Progenitor cell of endocrine pancreas (in vitro differentiated cells): Measurements from ENCODE around the gene GCC2. TPM values are rescaled to one million over a fixed set of nuclear protein-coding genes. Genes with fewer than 3 reads are reported as not detected.

Source experiments
- DNase-seq: peaks from one replicate; pipeline ENCODE4 v3.0.0; 2021; ENCODE audit warnings: low spot score; ENCODE audit not compliant: unreplicated experiment
- H3K27ac Mint-ChIP-seq: 2 replicates; pipeline ENCODE4 v1.8.0; 2021; ENCODE audit warnings: mild to moderate bottlenecking, moderate library complexity, mixed read lengths
- H3K27me3 Mint-ChIP-seq: 2 replicates; pipeline ENCODE4 v1.8.0; 2021; ENCODE audit warnings: mixed read lengths
- H3K36me3 Mint-ChIP-seq: 2 replicates; pipeline ENCODE4 v1.8.0; 2022; ENCODE audit warnings: mixed read lengths; ENCODE audit not compliant: insufficient read depth
- H3K4me1 Mint-ChIP-seq: 2 replicates; pipeline ENCODE4 v1.8.0; 2021; ENCODE audit warnings: low read depth, mixed read lengths
- H3K4me3 Mint-ChIP-seq: 2 replicates; pipeline ENCODE4 v1.8.0; 2021; ENCODE audit warnings: low read depth, mild to moderate bottlenecking, moderate library complexity, mixed read lengths
- H3K9me3 Mint-ChIP-seq: 2 replicates; pipeline ENCODE4 v1.8.0; 2021; ENCODE audit warnings: low read depth, mixed read lengths
- CTCF ChIP-seq: fragments of 200-600 bp; sonication (generic); IDR thresholded peaks from one replicate; pipeline ENCODE4 v1.5.0; 2021; ENCODE audit warnings: antibody characterized with exemption, mild to moderate bottlenecking; ENCODE audit not compliant: unreplicated experiment
- long read RNA-seq: library from polyadenylated mRNA; unstranded; transcript quantifications from one replicate; pipeline ENCODE4 v2.0.0, GENCODE V29; 2020
- total RNA-seq: library from RNA; stranded (reverse); gene quantifications from 2 replicates; pipeline ENCODE4 v1.2.1, GENCODE V29; 2021

GCC2 gene
- total RNA-seq, result 79.4 and 82.8 TPM in 2 replicates
- long read RNA-seq, full-length matches to known transcripts, result 21 of 209 reads
- long read RNA-seq, partial matches to known transcripts, result 170 of 209 reads
- long read RNA-seq, other reads (novel, unspliced or antisense), result 18 of 209 reads

- Mint-ChIP-seq H3K4me1 (peaks cover 26% of the 10 kb centered on the region), H3K9me3 (peaks cover 4% of the 10 kb centered on the region), H3K27ac (peak within 1 kb of the TSS; percentile 99), H3K4me3 (peak within 1 kb of the TSS; percentile 99), H3K27me3 (no peaks in the 10 kb centered on the region), H3K36me3 (peaks cover 16% of the 10 kb centered on the region)
- DNase-seq, result peak; percentile 94
- no peak for TF ChIP-seq CTCF
These were observed at the start of gene GCC2 for GRCh38 chr2:108448678-108449409. Gene GCC2, plus strand, starts transcription at chr2:108449206. Its CDS starts 69 bp downstream, at chr2:108449275.

GRCh38 chr2:108399479-108399878 lies 49.5 kb upstream of the GCC2 start:
- no peak for DNase-seq
- Mint-ChIP-seq H3K27ac (no peak overlapping the region), H3K4me1 (no peaks in the 10 kb centered on the region), H3K4me3 (no peak overlapping the region), H3K27me3 (no peaks in the 10 kb centered on the region), H3K36me3 (peaks cover 2% of the 10 kb centered on the region), H3K9me3 (peaks cover 22% of the 10 kb centered on the region)
- no peak for TF ChIP-seq CTCF

- Mint-ChIP-seq H3K4me1 (no peaks in the 10 kb centered on the region), H3K27ac (no peak overlapping the region), H3K4me3 (no peak overlapping the region), H3K27me3 (no peaks in the 10 kb centered on the region), H3K9me3 (peaks cover 33% of the 10 kb centered on the region), H3K36me3 (peaks cover 2% of the 10 kb centered on the region)
- TF ChIP-seq CTCF, result no peak
- DNase-seq, result no peak
These were observed 47.2 kb upstream of the GCC2 start for GRCh38 chr2:108401800-108402199.

GRCh38 chr2:108403494-108403893 lies 45.5 kb upstream of the GCC2 start:
- no peak for TF ChIP-seq CTCF
- Mint-ChIP-seq H3K9me3 (peaks cover 27% of the 10 kb centered on the region), H3K4me1 (no peaks in the 10 kb centered on the region), H3K27ac (no peak overlapping the region), H3K36me3 (no peaks in the 10 kb centered on the region), H3K27me3 (no peaks in the 10 kb centered on the region), H3K4me3 (no peak overlapping the region)
- DNase-seq, result no peak

- H3K4me1 Mint-ChIP-seq, result no peaks in the 10 kb centered on the region
- no peak for DNase-seq
These were observed 44.1 kb upstream of the GCC2 start for GRCh38 chr2:108404784-108405397.

More at GRCh38 chr2:108404784-108405397, 44.1 kb upstream of the GCC2 start:
- no peak for TF ChIP-seq CTCF
- H3K4me3 Mint-ChIP-seq, result no peak overlapping the region
- H3K36me3 Mint-ChIP-seq, result no peaks in the 10 kb centered on the region
- no peaks in the 10 kb centered on the region for H3K27me3 Mint-ChIP-seq
- peaks cover 21% of the 10 kb centered on the region for H3K9me3 Mint-ChIP-seq
- no peak overlapping the region for H3K27ac Mint-ChIP-seq
